ENCODE measurements around the gene DYNLT4. TPM values are rescaled to one million over a fixed set of nuclear protein-coding genes. Genes with fewer than 3 reads are reported as not detected.
A peak's percentile ranks its signal among the peaks of the same experiment; 100 is the strongest.
"Not testable (repeated sequence)": the region's sequence is repeated elsewhere in the genome, so short reads cannot be mapped to it uniquely, and the experiment has no call there.

DYNLT4 gene
- total RNA-seq, 1 experiment from 2014 or later = not detected

GRCh38 chr1:44829506-44830384, 22.6 kb upstream of the DYNLT4 start:
- DNase-seq (ENCODE audit: low read depth) = no peak

GRCh38 chr1:44828841-44829440, 21.8 kb upstream of the DYNLT4 start:
- DNase-seq (ENCODE audit: low read depth) = no peak

- DNase-seq (ENCODE audit: low read depth) = no peak
These were observed 21.0 kb upstream of the DYNLT4 start for GRCh38 chr1:44828003-44828651.

- no peak for DNase-seq (ENCODE audit: low read depth)
These were observed 20.2 kb upstream of the DYNLT4 start for GRCh38 chr1:44827197-44828002.

GRCh38 chr1:44826375-44827196, 19.4 kb upstream of the DYNLT4 start:
- no peak for DNase-seq (ENCODE audit: low read depth)

GRCh38 chr1:44824392-44824791, 17.2 kb upstream of the DYNLT4 start:
- not testable (repeated sequence) for DNase-seq (ENCODE audit: low read depth)

- DNase-seq (ENCODE audit: low read depth) = no peak
These were observed 15.9 kb upstream of the DYNLT4 start for GRCh38 chr1:44822981-44823451.

GRCh38 chr1:44822131-44822701, 15.1 kb upstream of the DYNLT4 start:
- DNase-seq (ENCODE audit: low read depth) = no peak

- DNase-seq (ENCODE audit: low read depth) = no peak
These were observed 14.1 kb upstream of the DYNLT4 start for GRCh38 chr1:44821240-44821715.

- DNase-seq (ENCODE audit: low read depth) = no peak
These were observed 13.4 kb upstream of the DYNLT4 start for GRCh38 chr1:44820328-44821239.

GRCh38 chr1:44819608-44820327, 12.6 kb upstream of the DYNLT4 start:
- DNase-seq (ENCODE audit: low read depth) = peak; percentile 95

GRCh38 chr1:44819196-44819607, 12.1 kb upstream of the DYNLT4 start:
- no peak for DNase-seq (ENCODE audit: low read depth)

- no peak for DNase-seq (ENCODE audit: low read depth)
These were observed 10.8 kb upstream of the DYNLT4 start for GRCh38 chr1:44817771-44818495.

GRCh38 chr1:44817307-44817706, 10.2 kb upstream of the DYNLT4 start:
- DNase-seq (ENCODE audit: low read depth) = no peak

GRCh38 chr1:44815926-44816325, 8.8 kb upstream of the DYNLT4 start:
- not testable (repeated sequence) for DNase-seq (ENCODE audit: low read depth)

GRCh38 chr1:44812822-44813543, 5.8 kb upstream of the DYNLT4 start:
- no peak for DNase-seq (ENCODE audit: low read depth)

- no peak for DNase-seq (ENCODE audit: low read depth)
These were observed 4.1 kb upstream of the DYNLT4 start for GRCh38 chr1:44811234-44811633.
